Activated CD8-positive, alpha-beta memory T cell treated with anti-CD3 and anti-CD28 coated beads, Interleukin-2, amount 10 ng/mL, durations not matched to agents 7 days and 5 days (primary cell): Measurements from ENCODE around the gene NDUFAF2. TPM values are rescaled to one million over a fixed set of nuclear protein-coding genes. Genes with fewer than 3 reads are reported as not detected.
A peak's percentile ranks its signal among the peaks of the same experiment; 100 is the strongest.
"Not testable (repeated sequence)": the region's sequence is repeated elsewhere in the genome, so short reads cannot be mapped to it uniquely, and the experiment has no call there.

Experiments used
- ATAC-seq: fragments of 150-1000 bp; cut with Tn5 transposase; one replicate; pipeline ENCODE4 v1.10.0; 2021; ENCODE audit warnings: moderate library complexity
- CTCF ChIA-PET: fragments of 350-600 bp; sonication (Branson Sonifier 250); formaldehyde crosslinking; loops from one replicate; lab custom pipeline; 2021; ENCODE audit warnings: antibody characterized with exemption; lab: Charles Lee
- DNase-seq: peaks from one replicate; pipeline ENCODE4 v3.0.0-alpha.2; 2020
- H3K27ac Mint-ChIP-seq: one replicate; pipeline ENCODE4 v1.8.0; 2021; ENCODE audit warnings: mild to moderate bottlenecking, mixed read lengths
- H3K27me3 Mint-ChIP-seq: one replicate; pipeline ENCODE4 v1.8.0; 2021; ENCODE audit warnings: mixed read lengths
- H3K36me3 Mint-ChIP-seq: one replicate; pipeline ENCODE4 v1.8.0; 2021; ENCODE audit warnings: mild to moderate bottlenecking, mixed read lengths
- H3K4me1 Mint-ChIP-seq: one replicate; pipeline ENCODE4 v1.8.0; 2021; ENCODE audit warnings: mixed read lengths
- H3K4me3 Mint-ChIP-seq: one replicate; pipeline ENCODE4 v1.8.0; 2021; ENCODE audit warnings: mild to moderate bottlenecking, moderate library complexity, mixed read lengths
- H3K9me3 Mint-ChIP-seq: one replicate; pipeline ENCODE4 v1.8.0; 2022; ENCODE audit warnings: low read depth, mixed read lengths
- total RNA-seq, 2 experiments: library from RNA; stranded (reverse); gene quantifications; one replicate each; pipeline ENCODE4 v1.2.3, GENCODE V29; 2021

The NDUFAF2 gene
- total RNA-seq, 2 experiments from 2014 or later, result 23.9 to 26.7 TPM

DNA sequence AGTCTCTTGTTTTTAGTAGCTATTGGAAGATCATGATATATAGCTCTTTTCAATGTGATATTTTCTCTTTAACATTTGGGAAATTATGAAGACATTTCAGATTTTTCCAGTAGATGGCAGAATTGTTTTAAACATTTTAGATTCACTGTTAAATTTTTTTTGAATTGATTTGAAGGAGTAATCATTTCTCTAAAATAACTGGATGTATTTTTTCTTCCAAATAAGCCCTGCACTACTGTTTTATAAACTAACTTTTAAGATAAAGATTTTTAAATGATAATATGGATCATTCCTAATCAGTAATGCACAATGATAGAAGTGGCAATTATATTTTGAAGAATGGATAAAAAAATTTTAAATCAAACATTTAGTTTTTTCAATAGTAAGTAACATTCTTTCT is 14.2 kb downstream of the NDUFAF2 start:
- H3K27me3 Mint-ChIP-seq, result no peaks in the 10 kb centered on the region
- peaks cover 4% of the 10 kb centered on the region for H3K36me3 Mint-ChIP-seq
- DNase-seq (no peak), ATAC-seq (no peak)
- CTCF ChIA-PET, result interaction anchor here (1.7 to 1.9 kb wide), 2 partner anchors 14 to 699 kb away, joined by 4 to 8 read pairs; partner anchors contain the start of genes ERCC8 and NDUFAF2
- H3K4me3 Mint-ChIP-seq, result no peak overlapping the region
- peaks cover 2% of the 10 kb centered on the region for H3K9me3 Mint-ChIP-seq
- no peak overlapping the region for H3K27ac Mint-ChIP-seq
- H3K4me1 Mint-ChIP-seq, result no peaks in the 10 kb centered on the region

DNA sequence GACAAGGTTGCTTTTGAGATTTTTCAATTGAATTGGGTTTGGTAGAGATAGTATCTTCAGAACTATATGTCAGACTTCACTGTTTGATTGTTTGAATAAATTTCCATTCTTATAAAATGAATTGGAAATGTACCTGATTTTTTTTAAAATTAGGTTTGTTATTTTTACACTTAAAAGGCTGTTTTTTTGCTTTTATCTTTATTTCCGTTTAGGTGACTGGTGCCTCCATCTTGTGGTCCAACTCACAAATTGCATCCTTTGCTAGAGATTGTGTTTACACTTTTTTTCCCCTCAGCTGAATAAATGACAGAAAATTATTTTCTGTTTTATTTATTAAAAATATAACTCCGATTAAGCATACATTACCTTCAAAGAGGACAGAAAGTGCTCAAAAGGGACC is 15.6 kb downstream of the NDUFAF2 start:
- no peaks in the 10 kb centered on the region for H3K27me3 Mint-ChIP-seq
- no peak overlapping the region for H3K27ac Mint-ChIP-seq
- CTCF ChIA-PET, result interaction anchor here (0.9 kb wide), 1 partner anchor 15 kb away, joined by 3 read pairs; the partner anchor contains the start of genes ERCC8 and NDUFAF2
- H3K36me3 Mint-ChIP-seq, result peaks cover 4% of the 10 kb centered on the region
- no peak for ATAC-seq
- H3K4me1 Mint-ChIP-seq, result no peaks in the 10 kb centered on the region
- no peak for DNase-seq
- peaks cover 2% of the 10 kb centered on the region for H3K9me3 Mint-ChIP-seq
- H3K4me3 Mint-ChIP-seq, result no peak overlapping the region

DNA sequence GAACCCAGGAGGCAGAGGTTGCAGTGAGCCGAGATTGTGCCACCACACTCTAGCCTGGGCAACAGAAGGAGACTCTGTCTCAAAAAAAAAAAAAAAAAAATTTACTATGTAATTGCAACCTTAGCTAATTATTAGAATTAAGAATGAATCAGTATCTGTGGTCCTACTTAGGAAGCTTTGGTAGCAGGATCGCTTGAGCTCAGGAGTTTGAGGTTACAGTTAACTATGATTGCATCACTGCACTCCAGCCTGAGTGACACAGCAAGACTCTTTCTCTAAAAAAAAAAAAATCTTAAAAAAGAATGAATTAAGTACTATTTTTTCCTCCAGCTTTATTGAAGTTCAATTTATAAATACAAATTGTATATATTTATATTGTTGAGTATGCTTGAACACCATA is 16.7 kb downstream of the NDUFAF2 start:
- no peak for DNase-seq

DNA sequence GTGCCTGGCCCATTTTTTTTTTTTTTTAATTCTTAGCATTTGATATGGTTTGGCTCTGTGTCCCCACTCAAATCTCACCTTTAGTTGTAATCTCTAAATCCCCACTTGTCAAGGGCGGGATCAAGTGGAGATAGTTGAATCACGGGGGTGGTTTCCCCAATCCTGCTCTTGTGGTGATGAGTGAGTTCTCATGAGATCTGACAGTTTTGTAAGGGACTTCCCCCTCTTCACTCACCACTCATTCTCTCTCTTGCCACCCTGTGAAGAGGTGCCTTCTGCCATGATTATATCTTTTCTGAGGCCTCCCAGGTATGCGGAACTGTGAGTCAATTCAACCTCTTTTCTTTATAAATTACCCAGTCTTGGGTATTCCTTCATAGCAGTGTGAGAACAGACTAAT is 27.2 kb downstream of the NDUFAF2 start:
- peaks cover 21% of the 10 kb centered on the region for H3K9me3 Mint-ChIP-seq
- no peak overlapping the region for H3K27ac Mint-ChIP-seq
- no peaks in the 10 kb centered on the region for H3K27me3 Mint-ChIP-seq
- no peak for DNase-seq
- H3K4me1 Mint-ChIP-seq, result peaks cover 4% of the 10 kb centered on the region
- CTCF ChIA-PET, result no interaction called here
- no peak overlapping the region for H3K4me3 Mint-ChIP-seq
- peak; percentile 30 for ATAC-seq
- peaks cover 41% of the 10 kb centered on the region for H3K36me3 Mint-ChIP-seq

More for the DNA sequence above, 16.7 kb downstream of the NDUFAF2 start:
- ATAC-seq, result no peak
- no peaks in the 10 kb centered on the region for H3K27me3 Mint-ChIP-seq
- CTCF ChIA-PET, result interaction anchor here (0.9 to 1.7 kb wide), 2 partner anchors 11 to 293 kb away, joined by 4 to 6 read pairs; no protein-coding TSS in a partner anchor
- H3K9me3 Mint-ChIP-seq, result no peaks in the 10 kb centered on the region
- no peak overlapping the region for H3K27ac Mint-ChIP-seq
- no peaks in the 10 kb centered on the region for H3K4me1 Mint-ChIP-seq
- peaks cover 8% of the 10 kb centered on the region for H3K36me3 Mint-ChIP-seq
- no peak overlapping the region for H3K4me3 Mint-ChIP-seq

DNA sequence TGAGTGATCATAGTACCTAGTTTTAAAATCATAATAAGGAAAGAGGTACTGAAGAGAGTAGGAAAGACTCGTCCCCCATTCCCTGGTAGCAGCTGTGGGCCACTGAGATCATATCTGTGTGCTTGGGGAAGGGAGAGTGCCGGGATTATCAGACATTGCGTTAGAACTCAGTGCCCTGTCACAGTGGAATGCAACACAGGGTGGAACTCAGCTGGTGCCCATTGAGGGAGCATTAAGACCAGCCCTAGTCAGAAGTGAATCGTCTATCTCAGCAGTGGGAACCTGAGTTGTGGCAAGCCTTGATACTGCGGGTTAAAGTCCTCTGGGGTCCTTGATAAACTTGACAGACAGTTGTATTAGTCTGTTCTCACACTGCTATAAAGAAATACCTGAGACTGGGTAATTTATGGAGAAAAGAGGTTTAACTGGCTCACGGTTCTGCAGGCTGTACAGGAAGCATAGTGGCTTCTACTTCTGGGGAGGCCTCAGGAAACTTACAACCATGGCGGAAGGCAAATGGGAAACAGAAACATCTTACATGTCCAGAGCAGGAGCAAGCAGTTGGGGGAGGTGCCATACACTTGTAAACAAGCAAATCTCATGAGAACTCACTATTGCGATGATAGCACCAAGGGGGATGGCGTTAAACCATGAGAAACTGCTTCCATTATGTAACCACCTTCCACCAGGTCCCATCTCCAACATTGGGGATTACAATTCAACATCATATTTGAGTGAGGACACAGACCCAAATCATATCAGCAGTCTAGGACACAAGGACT is 33.1 kb downstream of the NDUFAF2 start:
- no peaks in the 10 kb centered on the region for H3K4me1 Mint-ChIP-seq
- H3K27me3 Mint-ChIP-seq, result no peaks in the 10 kb centered on the region
- ATAC-seq, result no peak
- H3K9me3 Mint-ChIP-seq, result peaks cover 11% of the 10 kb centered on the region
- CTCF ChIA-PET, result no interaction called here
- peaks cover 21% of the 10 kb centered on the region for H3K36me3 Mint-ChIP-seq
- no peak overlapping the region for H3K4me3 Mint-ChIP-seq
- no peak overlapping the region for H3K27ac Mint-ChIP-seq
- no peak for DNase-seq

DNA sequence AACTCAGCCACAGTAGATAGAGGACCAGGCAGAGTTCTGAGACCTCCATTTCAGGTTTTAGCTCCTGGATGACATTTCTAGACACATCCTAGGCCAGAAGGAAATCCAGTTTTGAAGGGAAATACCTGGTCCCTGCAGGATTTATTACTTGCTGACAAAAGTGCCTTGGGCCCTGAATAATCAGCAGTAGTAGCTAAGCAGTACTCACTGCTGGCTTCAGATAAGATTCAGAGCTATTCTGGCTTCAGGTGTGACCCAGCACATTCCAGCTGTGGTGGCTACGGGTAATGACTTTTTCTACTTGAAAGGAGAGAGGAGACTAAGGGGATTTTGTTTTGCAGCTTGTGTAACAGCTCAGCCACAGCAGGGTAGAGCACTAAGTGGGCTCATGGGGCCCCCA is 34.0 kb downstream of the NDUFAF2 start:
- Mint-ChIP-seq H3K36me3 (peaks cover 21% of the 10 kb centered on the region), H3K27me3 (no peaks in the 10 kb centered on the region), H3K4me1 (no peaks in the 10 kb centered on the region), H3K9me3 (peaks cover 11% of the 10 kb centered on the region), H3K27ac (no peak overlapping the region), H3K4me3 (no peak overlapping the region)
- no peak for DNase-seq
- CTCF ChIA-PET, result no interaction called here
- no peak for ATAC-seq

DNA sequence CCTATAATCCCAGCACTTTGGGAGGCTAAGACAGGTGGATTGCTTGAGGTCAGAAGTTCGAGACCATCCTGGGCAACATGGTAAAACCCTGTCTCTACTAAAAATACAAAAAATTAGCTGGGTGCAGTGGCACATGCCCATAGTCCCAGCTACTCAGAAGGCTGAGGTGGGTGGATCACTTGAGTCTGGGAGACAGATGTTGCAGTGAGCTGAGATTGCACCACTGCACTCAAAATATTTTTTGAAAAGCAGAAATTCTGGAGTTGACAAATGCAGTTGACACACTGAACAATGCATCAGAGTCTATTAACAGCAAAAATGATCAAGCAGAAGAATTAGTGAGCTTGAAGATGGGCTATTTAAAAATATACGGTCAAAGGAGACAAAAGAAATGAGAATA is 35.5 kb downstream of the NDUFAF2 start:
- DNase-seq, result no peak
- Mint-ChIP-seq H3K9me3 (peaks cover 13% of the 10 kb centered on the region), H3K4me1 (no peaks in the 10 kb centered on the region), H3K27me3 (no peaks in the 10 kb centered on the region), H3K36me3 (peaks cover 21% of the 10 kb centered on the region), H3K27ac (no peak overlapping the region), H3K4me3 (no peak overlapping the region)
- CTCF ChIA-PET, result no interaction called here
- ATAC-seq, result no peak

DNA sequence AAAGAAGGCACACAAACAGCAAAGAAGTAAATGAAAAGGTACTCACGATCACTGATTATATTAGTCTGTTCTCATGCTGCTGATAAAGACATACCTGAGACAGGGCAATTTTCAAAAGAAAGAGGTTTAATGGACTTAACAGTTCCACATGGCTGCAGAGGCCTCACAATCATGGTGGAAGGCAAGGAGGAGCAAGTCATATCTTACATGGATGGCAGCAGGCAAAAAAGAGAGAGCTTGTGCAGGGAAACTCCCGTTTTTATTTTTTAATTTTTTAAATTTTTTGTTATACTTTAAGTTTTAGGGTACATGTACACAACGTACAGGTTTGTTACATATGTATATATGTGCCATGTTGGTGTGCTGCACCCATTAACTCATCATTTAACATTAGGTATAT is 37.1 kb downstream of the NDUFAF2 start:
- H3K27ac Mint-ChIP-seq, H3K4me3 Mint-ChIP-seq, H3K4me1 Mint-ChIP-seq, H3K27me3 Mint-ChIP-seq, DNase-seq, ATAC-seq, CTCF ChIA-PET: not testable (repeated sequence)
- Mint-ChIP-seq H3K9me3 (peaks cover 24% of the 10 kb centered on the region), H3K36me3 (peaks cover 25% of the 10 kb centered on the region)

DNA sequence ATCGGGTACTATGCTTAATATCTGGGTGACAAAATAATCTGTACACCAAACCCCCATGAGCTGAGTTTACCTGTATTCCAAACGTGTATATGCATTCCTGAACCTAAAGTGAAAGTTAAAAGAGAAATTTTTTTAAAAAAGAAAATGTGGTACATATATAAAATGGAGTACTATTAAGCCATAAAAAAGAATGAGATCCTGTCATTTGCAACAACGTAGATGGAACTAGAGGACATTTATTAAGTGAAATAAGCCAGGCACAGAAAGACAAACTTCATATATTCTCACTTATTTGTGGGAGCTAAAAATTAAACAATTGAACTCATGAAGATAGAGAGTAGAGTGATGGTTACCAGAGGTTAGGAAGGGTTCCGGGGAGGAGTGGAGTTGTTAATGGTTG is 44.8 kb downstream of the NDUFAF2 start:
- H3K27ac Mint-ChIP-seq, result no peak overlapping the region
- no peaks in the 10 kb centered on the region for H3K4me1 Mint-ChIP-seq
- no peak overlapping the region for H3K4me3 Mint-ChIP-seq
- CTCF ChIA-PET, result no interaction called here
- DNase-seq (no peak), ATAC-seq (no peak)
- H3K27me3 Mint-ChIP-seq, result no peaks in the 10 kb centered on the region
- peaks cover 36% of the 10 kb centered on the region for H3K36me3 Mint-ChIP-seq
- peaks cover 29% of the 10 kb centered on the region for H3K9me3 Mint-ChIP-seq

DNA sequence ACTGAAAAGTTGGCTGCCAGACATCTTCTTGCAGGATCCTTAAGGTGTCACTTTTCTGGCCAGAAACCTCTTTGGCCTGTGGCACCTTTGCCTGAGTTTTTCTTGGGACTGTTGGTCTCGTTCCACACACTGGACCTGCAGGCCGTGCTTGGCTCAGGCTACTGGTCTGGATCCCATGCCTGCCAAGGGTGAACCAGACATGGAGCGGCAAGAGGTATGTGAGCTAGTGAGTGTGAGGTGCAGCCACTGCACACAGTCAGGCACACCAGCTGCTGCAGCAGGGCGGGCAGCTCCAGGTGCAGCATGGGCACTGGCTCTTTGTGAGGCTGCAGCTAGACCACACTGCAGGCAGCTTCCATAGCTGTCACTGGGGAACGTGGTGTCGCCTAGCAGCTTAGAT is 47.9 kb downstream of the NDUFAF2 start:
- Mint-ChIP-seq H3K27ac (no peak overlapping the region), H3K4me1 (no peaks in the 10 kb centered on the region), H3K27me3 (no peaks in the 10 kb centered on the region), H3K9me3 (peaks cover 20% of the 10 kb centered on the region), H3K4me3 (no peak overlapping the region), H3K36me3 (peaks cover 21% of the 10 kb centered on the region)
- ATAC-seq (no peak), DNase-seq (no peak)
- CTCF ChIA-PET, result no interaction called here

DNA sequence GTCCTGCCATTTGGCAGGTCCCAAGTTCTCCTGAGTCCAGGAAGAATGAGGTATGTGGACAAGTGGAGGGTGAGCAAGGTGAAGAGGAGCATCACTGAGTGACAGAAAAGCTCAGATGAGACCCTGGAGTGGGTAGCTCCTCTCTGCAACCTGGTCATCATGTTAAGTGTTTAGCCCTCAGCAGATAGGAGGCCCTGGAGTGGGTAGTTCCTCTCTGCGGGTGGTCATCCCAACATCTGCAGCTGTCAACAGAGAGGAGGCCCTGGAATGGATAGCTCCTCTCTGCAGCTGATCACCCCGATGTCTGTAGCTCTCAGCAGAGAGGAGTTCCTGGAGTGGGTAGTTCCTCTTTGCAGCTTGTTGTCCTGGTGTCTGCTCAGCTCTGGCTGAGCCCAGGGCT is 48.4 kb downstream of the NDUFAF2 start:
- H3K27me3 Mint-ChIP-seq, result no peaks in the 10 kb centered on the region
- ATAC-seq, result no peak

DNA sequence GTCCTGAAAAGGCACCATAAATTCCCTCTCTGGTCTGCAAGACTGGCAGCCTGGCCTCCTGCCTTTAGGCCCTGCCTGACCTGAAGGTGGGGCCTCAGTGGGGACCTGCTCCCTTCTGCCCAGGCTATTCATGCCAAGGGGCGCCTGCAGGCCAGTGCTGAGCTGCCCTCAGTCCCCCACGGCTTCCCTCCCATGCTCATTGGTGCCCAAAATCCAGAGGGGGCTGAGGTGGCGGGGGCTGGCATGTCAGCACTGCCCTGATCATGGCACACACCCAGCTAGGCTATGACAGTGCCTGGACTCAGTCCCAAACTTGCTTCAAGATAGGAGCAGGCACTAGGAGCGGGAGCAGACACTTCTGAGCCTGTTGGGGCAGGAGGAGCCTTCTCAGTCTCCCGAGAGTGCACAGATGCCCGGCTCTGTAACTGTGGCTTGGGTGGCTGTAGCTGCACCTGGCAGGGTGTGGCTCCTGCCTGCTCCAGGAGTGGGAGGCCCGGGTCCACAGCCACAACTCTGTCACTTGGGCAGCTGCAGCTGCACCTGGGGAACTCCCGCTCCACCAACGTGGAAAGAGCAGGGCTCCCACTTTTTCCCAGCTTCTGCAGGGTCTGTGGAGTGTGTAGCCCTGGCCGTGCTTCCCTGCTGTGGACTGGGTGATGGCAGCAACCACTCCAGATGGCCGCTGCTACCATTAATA is 49.0 kb downstream of the NDUFAF2 start:
- ATAC-seq (no peak), DNase-seq (no peak)
- Mint-ChIP-seq H3K27ac (no peak overlapping the region), H3K9me3 (peaks cover 20% of the 10 kb centered on the region), H3K36me3 (peaks cover 21% of the 10 kb centered on the region), H3K4me3 (no peak overlapping the region), H3K27me3 (no peaks in the 10 kb centered on the region), H3K4me1 (no peaks in the 10 kb centered on the region)
- CTCF ChIA-PET, result no interaction called here

More for the DNA sequence above, 48.4 kb downstream of the NDUFAF2 start:
- no peak overlapping the region for H3K4me3 Mint-ChIP-seq
- CTCF ChIA-PET, result no interaction called here
- H3K9me3 Mint-ChIP-seq, result peaks cover 20% of the 10 kb centered on the region
- H3K36me3 Mint-ChIP-seq, result peaks cover 21% of the 10 kb centered on the region
- no peaks in the 10 kb centered on the region for H3K4me1 Mint-ChIP-seq
- DNase-seq, result no peak
- no peak overlapping the region for H3K27ac Mint-ChIP-seq

DNA sequence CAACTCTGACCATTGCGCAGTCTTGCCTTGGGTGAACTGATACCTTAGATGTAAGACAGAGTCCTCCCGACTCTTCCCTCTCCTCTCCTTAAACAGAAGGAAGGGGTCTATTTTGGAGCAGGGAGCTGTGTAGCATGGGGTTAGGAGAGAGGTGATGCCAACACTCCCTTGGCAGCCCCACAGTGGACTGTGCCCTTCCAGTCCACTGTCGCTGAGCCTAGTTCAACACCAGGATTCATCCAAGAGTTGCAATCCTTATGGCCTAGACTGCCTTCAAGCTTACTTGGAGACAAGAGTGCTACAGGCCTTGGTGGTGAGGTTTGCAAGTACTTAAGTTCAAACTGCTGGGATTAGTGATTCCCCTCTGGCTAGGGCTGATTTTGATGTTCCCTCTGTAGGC is 51.4 kb downstream of the NDUFAF2 start:
- no peak for DNase-seq
- no peak for ATAC-seq
- Mint-ChIP-seq H3K36me3 (peaks cover 17% of the 10 kb centered on the region), H3K27me3 (no peaks in the 10 kb centered on the region), H3K4me3 (no peak overlapping the region), H3K4me1 (no peaks in the 10 kb centered on the region), H3K27ac (no peak overlapping the region), H3K9me3 (peaks cover 14% of the 10 kb centered on the region)
- CTCF ChIA-PET, result no interaction called here

DNA sequence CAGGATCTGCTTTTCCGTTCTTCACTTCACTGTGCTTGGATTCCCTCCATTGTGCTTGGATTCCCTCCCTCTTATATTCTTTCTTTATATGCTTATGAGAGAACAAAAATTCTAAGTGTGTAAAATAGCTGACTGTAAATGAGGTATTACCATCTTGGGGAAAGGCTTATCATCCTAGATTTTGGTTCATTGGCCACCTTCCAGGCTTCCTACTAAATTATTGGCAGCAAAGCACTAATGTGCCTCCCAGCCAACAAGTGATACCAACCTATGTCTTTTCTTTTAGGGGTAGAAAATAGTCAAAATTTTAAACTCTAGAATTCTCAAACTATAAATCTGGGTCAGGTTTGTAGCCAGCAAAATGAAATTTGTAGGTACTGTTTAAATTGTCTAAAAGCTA is 52.7 kb downstream of the NDUFAF2 start:
- Mint-ChIP-seq H3K36me3 (peaks cover 9% of the 10 kb centered on the region), H3K9me3 (peaks cover 8% of the 10 kb centered on the region), H3K27me3 (no peaks in the 10 kb centered on the region), H3K4me3 (no peak overlapping the region), H3K4me1 (no peaks in the 10 kb centered on the region), H3K27ac (no peak overlapping the region)
- no peak for ATAC-seq
- CTCF ChIA-PET, result no interaction called here
- DNase-seq, result no peak
